Endodermal cell (in vitro differentiated cells): Measurements from ENCODE around the gene TAF3. TPM values are rescaled to one million over a fixed set of nuclear protein-coding genes. Genes with fewer than 3 reads are reported as not detected.

Experiments used
- DNase-seq: peaks from one replicate; pipeline ENCODE4 v3.0.0-alpha.2; 2017
- H3K27ac ChIP-seq: 2 replicates; pipeline ENCODE4 v1.5.1; 2013; ENCODE audit warnings: mild to moderate bottlenecking, low read depth, low read length, moderate library complexity
- H3K27me3 ChIP-seq: 2 replicates; pipeline ENCODE4 v1.6.1; 2013; ENCODE audit warnings: mild to moderate bottlenecking, low read length, moderate library complexity; ENCODE audit not compliant: insufficient read depth, control insufficient read depth, poor library complexity, severe bottlenecking
- H3K36me3 ChIP-seq: 2 replicates; pipeline ENCODE4 v1.7.0; 2013; ENCODE audit warnings: mild to moderate bottlenecking, low read length, moderate library complexity; ENCODE audit not compliant: control insufficient read depth, insufficient read depth
- H3K4me1 ChIP-seq: one replicate; pipeline ENCODE4 v1.7.0; 2013; ENCODE audit warnings: low read length; ENCODE audit not compliant: control insufficient read depth, insufficient read depth
- H3K4me3 ChIP-seq: 2 replicates; pipeline ENCODE4 v1.5.1; 2013; ENCODE audit warnings: mild to moderate bottlenecking, low read length, moderate library complexity
- H3K9ac ChIP-seq: 2 replicates; pipeline ENCODE4 v1.6.1; 2013; ENCODE audit warnings: mild to moderate bottlenecking, low read length, moderate library complexity; ENCODE audit not compliant: poor library complexity, severe bottlenecking; ENCODE audit errors: extremely low read depth
- H3K9me3 ChIP-seq: 2 replicates; pipeline ENCODE4 v1.6.1; 2013; ENCODE audit warnings: mild to moderate bottlenecking, low read length, moderate library complexity; ENCODE audit not compliant: control insufficient read depth
- H3K27ac Mint-ChIP-seq: 2 replicates; pipeline ENCODE4 v1.8.0; 2020; ENCODE audit warnings: mixed read lengths
- H3K27me3 Mint-ChIP-seq: 2 replicates; pipeline ENCODE4 v1.8.0; 2021; ENCODE audit warnings: mild to moderate bottlenecking, mixed read lengths; ENCODE audit not compliant: insufficient read depth
- H3K36me3 Mint-ChIP-seq: 2 replicates; pipeline ENCODE4 v1.8.0; 2020; ENCODE audit warnings: low read depth, mixed read lengths
- H3K4me1 Mint-ChIP-seq: 2 replicates; pipeline ENCODE4 v1.8.0; 2020; ENCODE audit warnings: mixed read lengths
- H3K4me3 Mint-ChIP-seq: 2 replicates; pipeline ENCODE4 v1.8.0; 2020; ENCODE audit warnings: mild to moderate bottlenecking, moderate library complexity, mixed read lengths
- H3K9me3 Mint-ChIP-seq: 2 replicates; pipeline ENCODE4 v1.8.0; 2020; ENCODE audit warnings: mild to moderate bottlenecking, mixed read lengths
- WGBS, 2 experiments: methylation state at CpG; one replicate each; pipeline versions ENCODE4 v1.1.5 to v1.1.7; 2013; ENCODE audit warnings: missing lambda C conversion rate in 2 of 2, mixed read lengths in 1 of 2; ENCODE audit not compliant: insufficient coverage in 1 of 2, insufficient read length in 1 of 2; 5-methylcytosine and 5-hydroxymethylcytosine counted together
- total RNA-seq, 2 donors: library from RNA; stranded (reverse); fragmentation: NEBNext Ultra II Directional in 1 of 2; extraction: Animal tissue kit (Norgen Biotek cat#: 25700) in 1 of 2; gene quantifications; 2 replicates in 1 of 2; 3 replicates in 1 of 2; pipeline ENCODE4 v1.2.1, GENCODE V29; 2021
- TF ChIP-seq, protein P1 (sequence below): fragments of 200-600 bp; sonication (generic); conservative IDR thresholded peaks from 2 replicates; pipeline ENCODE4 v1.5.0; 2021; ENCODE audit warnings: antibody characterized with exemption, mild to moderate bottlenecking

TAF3 gene
- total RNA-seq, 2 donors from 2014 or later = 9.9 to 10.0 TPM

- DNase-seq = no peak
- peaks cover 9% of the 10 kb centered on the region for H3K4me1 Mint-ChIP-seq
- no peaks in the 10 kb centered on the region for H3K9me3 Mint-ChIP-seq
- H3K4me3 Mint-ChIP-seq = no peak overlapping the region
- Histone ChIP-seq H3K4me3 (no peak overlapping the region), H3K9me3 (no peaks in the 10 kb centered on the region), H3K27ac (no peak overlapping the region), H3K9ac (no peak overlapping the region), H3K36me3 (peaks cover 12% of the 10 kb centered on the region), H3K27me3 (no peaks in the 10 kb centered on the region), H3K4me1 (no peaks in the 10 kb centered on the region)
- 100% methylated on average over 1 of the region's 1 CpG; no CpG with 5 or more reads in 1 of the 2 experiments for WGBS, 2 experiments
- no peaks in the 10 kb centered on the region for H3K27me3 Mint-ChIP-seq
- H3K27ac Mint-ChIP-seq = no peak overlapping the region
- TF ChIP-seq, protein P1, sequence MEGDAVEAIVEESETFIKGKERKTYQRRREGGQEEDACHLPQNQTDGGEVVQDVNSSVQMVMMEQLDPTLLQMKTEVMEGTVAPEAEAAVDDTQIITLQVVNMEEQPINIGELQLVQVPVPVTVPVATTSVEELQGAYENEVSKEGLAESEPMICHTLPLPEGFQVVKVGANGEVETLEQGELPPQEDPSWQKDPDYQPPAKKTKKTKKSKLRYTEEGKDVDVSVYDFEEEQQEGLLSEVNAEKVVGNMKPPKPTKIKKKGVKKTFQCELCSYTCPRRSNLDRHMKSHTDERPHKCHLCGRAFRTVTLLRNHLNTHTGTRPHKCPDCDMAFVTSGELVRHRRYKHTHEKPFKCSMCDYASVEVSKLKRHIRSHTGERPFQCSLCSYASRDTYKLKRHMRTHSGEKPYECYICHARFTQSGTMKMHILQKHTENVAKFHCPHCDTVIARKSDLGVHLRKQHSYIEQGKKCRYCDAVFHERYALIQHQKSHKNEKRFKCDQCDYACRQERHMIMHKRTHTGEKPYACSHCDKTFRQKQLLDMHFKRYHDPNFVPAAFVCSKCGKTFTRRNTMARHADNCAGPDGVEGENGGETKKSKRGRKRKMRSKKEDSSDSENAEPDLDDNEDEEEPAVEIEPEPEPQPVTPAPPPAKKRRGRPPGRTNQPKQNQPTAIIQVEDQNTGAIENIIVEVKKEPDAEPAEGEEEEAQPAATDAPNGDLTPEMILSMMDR = no peak
- peaks cover 26% of the 10 kb centered on the region for H3K36me3 Mint-ChIP-seq
These were observed 194.7 kb downstream of the TAF3 start for GRCh38 chr10:8013006-8013405.

- Mint-ChIP-seq H3K9me3 (no peaks in the 10 kb centered on the region), H3K27me3 (no peaks in the 10 kb centered on the region), H3K36me3 (peaks cover 25% of the 10 kb centered on the region), H3K4me1 (peaks cover 9% of the 10 kb centered on the region), H3K4me3 (no peak overlapping the region), H3K27ac (no peak overlapping the region)
- Histone ChIP-seq H3K4me3 (no peak overlapping the region), H3K9ac (no peak overlapping the region), H3K27me3 (no peaks in the 10 kb centered on the region), H3K9me3 (no peaks in the 10 kb centered on the region), H3K4me1 (no peaks in the 10 kb centered on the region), H3K36me3 (peaks cover 12% of the 10 kb centered on the region), H3K27ac (no peak overlapping the region)
- TF ChIP-seq, protein P1 = no peak
- no peak for DNase-seq
- 95 to 96% methylated on average over 10 of the region's 10 CpGs for WGBS, 2 experiments
These were observed 195.3 kb downstream of the TAF3 start for GRCh38 chr10:8013619-8014018.

GRCh38 chr10:8014649-8015048, 196.3 kb downstream of the TAF3 start:
- Histone ChIP-seq H3K36me3 (peaks cover 12% of the 10 kb centered on the region), H3K4me1 (no peaks in the 10 kb centered on the region), H3K27ac (no peak overlapping the region), H3K27me3 (no peaks in the 10 kb centered on the region), H3K9ac (no peak overlapping the region), H3K4me3 (no peak overlapping the region), H3K9me3 (no peaks in the 10 kb centered on the region)
- Mint-ChIP-seq H3K27ac (no peak overlapping the region), H3K27me3 (no peaks in the 10 kb centered on the region), H3K9me3 (no peaks in the 10 kb centered on the region), H3K4me1 (peaks cover 9% of the 10 kb centered on the region), H3K36me3 (peaks cover 23% of the 10 kb centered on the region), H3K4me3 (no peak overlapping the region)
- no peak for DNase-seq
- TF ChIP-seq, protein P1 = no peak
- 95 to 97% methylated on average over 6 to 16 of the region's 16 CpGs for WGBS, 2 experiments
